HepG2 (cell line): Measurements from ENCODE around the gene ANLN. TPM values are rescaled to one million over a fixed set of nuclear protein-coding genes. Genes with fewer than 3 reads are reported as not detected.
A peak's percentile ranks its signal among the peaks of the same experiment; 100 is the strongest.

ENCODE experiments used
- ARNT ChIP-seq: fragments of 450-650 bp; IDR thresholded peaks from 2 replicates; pipeline ENCODE4 v1.6.1; 2017
- ATM ChIP-seq: fragments of 450-650 bp; IDR thresholded peaks from 2 replicates; pipeline ENCODE4 v1.7.1; 2017; ENCODE audit warnings: mild to moderate bottlenecking, borderline replicate concordance
- DPF2 ChIP-seq: sonication (generic); formaldehyde crosslinking; IDR thresholded peaks from 2 replicates; pipeline ENCODE4 v1.4.0; 2020; ENCODE audit warnings: mild to moderate bottlenecking, low read depth, missing genetic modification reagents, borderline replicate concordance
- EEA1 ChIP-seq: sonication (generic); formaldehyde crosslinking; IDR thresholded peaks from 2 replicates; pipeline ENCODE4 v1.5.1; 2020; ENCODE audit warnings: mild to moderate bottlenecking, missing genetic modification reagents, borderline replicate concordance
- EED ChIP-seq: sonication (generic); formaldehyde crosslinking; IDR thresholded peaks from 2 replicates; pipeline ENCODE4 v1.5.0; 2020; ENCODE audit warnings: mild to moderate bottlenecking, missing genetic modification reagents
- GATAD2A ChIP-seq: IDR thresholded peaks from 2 replicates; pipeline ENCODE4 v1.6.1; 2016
- JUN ChIP-seq: sonication (generic); formaldehyde crosslinking; IDR thresholded peaks from 2 replicates; pipeline ENCODE4 v1.4.0; 2020; ENCODE audit warnings: mild to moderate bottlenecking, missing genetic modification reagents
- MEIS2 ChIP-seq: sonication (generic); formaldehyde crosslinking; IDR thresholded peaks from 2 replicates; pipeline ENCODE4 v1.9.0; 2021; ENCODE audit warnings: mild to moderate bottlenecking, missing genetic modification reagents
- MYC ChIP-seq: sonication (generic); formaldehyde crosslinking; IDR thresholded peaks from 2 replicates; pipeline ENCODE4 v1.9.0; 2021; ENCODE audit warnings: missing genetic modification reagents, borderline replicate concordance
- NR2F2 ChIP-seq: IDR thresholded peaks from 2 replicates; pipeline ENCODE4 v1.6.1; 2012; ENCODE audit warnings: low read depth, inconsistent platforms, borderline replicate concordance
- NRL ChIP-seq: sonication (generic); formaldehyde crosslinking; IDR thresholded peaks from 2 replicates; pipeline ENCODE4 v1.5.0; 2020; ENCODE audit warnings: missing genetic modification reagents, mild to moderate bottlenecking, moderate library complexity, borderline replicate concordance
- PLRG1 ChIP-seq: fragments of 450-650 bp; conservative IDR thresholded peaks from 2 replicates; pipeline ENCODE4 v1.6.1; 2016
- PTBP1 ChIP-seq: fragments of 200-400 bp; formaldehyde crosslinking; IDR thresholded peaks from 2 replicates; pipeline ENCODE4 v1.6.1; 2018; ENCODE audit warnings: low read length, low read depth; ENCODE audit not compliant: poor library complexity, severe bottlenecking
- RARG ChIP-seq: sonication (generic); formaldehyde crosslinking; IDR thresholded peaks from 2 replicates; pipeline ENCODE4 v1.4.0; 2020; ENCODE audit warnings: low read depth, mild to moderate bottlenecking, missing genetic modification reagents
- SALL1 ChIP-seq: sonication (generic); formaldehyde crosslinking; IDR thresholded peaks from 2 replicates; pipeline ENCODE4 v1.8.0; 2022; ENCODE audit warnings: mild to moderate bottlenecking, missing genetic modification reagents
- SP5 ChIP-seq: IDR thresholded peaks from 2 replicates; pipeline ENCODE4 v1.6.1; 2016; ENCODE audit warnings: low read depth, borderline replicate concordance
- SRSF9 ChIP-seq: fragments of 200-400 bp; formaldehyde crosslinking; IDR thresholded peaks from 2 replicates; pipeline ENCODE4 v1.6.1; 2018; ENCODE audit warnings: borderline replicate concordance, mild to moderate bottlenecking, low read depth, low read length; ENCODE audit not compliant: insufficient read depth, poor library complexity, severe bottlenecking
- ZBTB25 ChIP-seq: IDR thresholded peaks from 2 replicates; pipeline ENCODE4 v1.6.1; 2018; ENCODE audit warnings: missing genetic modification reagents
- ZNF180 ChIP-seq: sonication (generic); formaldehyde crosslinking; IDR thresholded peaks from 2 replicates; pipeline ENCODE4 v1.4.0; 2020; ENCODE audit warnings: low read depth, missing genetic modification reagents, borderline replicate concordance
- ZNF274 ChIP-seq: sonication (generic); formaldehyde crosslinking; IDR thresholded peaks from 2 replicates; pipeline ENCODE4 v1.5.1; 2020; ENCODE audit warnings: mild to moderate bottlenecking, missing genetic modification reagents
- ZNF282 ChIP-seq: fragments of 450-650 bp; IDR thresholded peaks from 2 replicates; pipeline ENCODE4 v1.6.1; 2018; ENCODE audit not compliant: partially characterized antibody
- ZNF609 ChIP-seq: sonication (generic); formaldehyde crosslinking; IDR thresholded peaks from 2 replicates; pipeline ENCODE4 v1.4.0; 2020; ENCODE audit warnings: mild to moderate bottlenecking, missing genetic modification reagents, borderline replicate concordance
- ZNF614 ChIP-seq: IDR thresholded peaks from 2 replicates; pipeline ENCODE4 v1.6.1; 2018; ENCODE audit warnings: missing biosample characterization, missing genetic modification reagents, inconsistent platforms, borderline replicate concordance
- ZNF619 ChIP-seq: sonication (generic); formaldehyde crosslinking; IDR thresholded peaks from 2 replicates; pipeline ENCODE4 v1.4.0; 2020; ENCODE audit warnings: mild to moderate bottlenecking, missing genetic modification reagents
- ZNF841 ChIP-seq: sonication (generic); formaldehyde crosslinking; IDR thresholded peaks from 2 replicates; pipeline ENCODE4 v1.8.1; 2023; ENCODE audit warnings: missing genetic modification reagents, borderline replicate concordance
- ZSCAN21 ChIP-seq: sonication (generic); formaldehyde crosslinking; IDR thresholded peaks from 2 replicates; pipeline ENCODE4 v1.8.0; 2022; ENCODE audit warnings: mild to moderate bottlenecking, missing genetic modification reagents, moderate library complexity, borderline replicate concordance
- polyA plus RNA-seq, 8 experiments: library from polyadenylated mRNA; depleted of rRNA in 3 of 8; stranded (reverse) in 7 of 8; unstranded in 1 of 8; fragments of >200 nt; fragmentation: Illumina TruSeq in 4 of 8; extraction: Trizol in 4 of 8; gene quantifications; 2 replicates each; pipeline versions ENCODE4 v1.2.1 to v1.2.3, GENCODE V29; 2011 to 2016; ENCODE audit warnings: low read depth in 4 of 8, missing spikeins in 1 of 8, mixed read lengths in 1 of 8; ENCODE audit not compliant: insufficient read depth in 1 of 8
- total RNA-seq, 5 experiments: library from RNA; depleted of rRNA; stranded (reverse); fragments of >200 nt; fragmentation: Illumina TruSeq; extraction: Trizol; gene quantifications; 2 replicates each; pipeline ENCODE4 v1.2.3, GENCODE V29; 2016; ENCODE audit warnings: low read depth in 1 of 5

The ANLN gene
- total and polyA plus RNA-seq, 2 of the 13 experiments (the other 11 are each of a cell fraction or from before 2014, with no cell fraction given), result 20.0 to 72.0 TPM

GRCh38 chr7:36366718-36367560 lies 22.7 kb upstream of the ANLN start (continued):
- no peak for TF ChIP-seq DPF2 (CRISPR knock-in tag)
- no peak for TF ChIP-seq PLRG1
- no peak for TF ChIP-seq ZNF841
- peak; percentile 80 for TF ChIP-seq SALL1
- no peak for TF ChIP-seq ZNF180 (CRISPR knock-in tag)
- peak; percentile 57; the same call in 1 of the 2 replicates for TF ChIP-seq ZNF614 (CRISPR knock-in tag)
- no peak for TF ChIP-seq SRSF9
- no peak for TF ChIP-seq EED (CRISPR knock-in tag)
- no peak for TF ChIP-seq PTBP1
- peak; percentile 36; the same call in 1 of the 2 replicates for TF ChIP-seq ZNF609 (CRISPR knock-in tag)
- no peak for TF ChIP-seq SP5 (CRISPR knock-in tag)
- no peak for TF ChIP-seq ATM
- TF ChIP-seq ARNT, result no peak
- peak; percentile 57; the same call in 1 of the 2 replicates for TF ChIP-seq NRL (CRISPR knock-in tag)
- TF ChIP-seq MEIS2 (CRISPR knock-in tag), result 0 out of 2 replicates have a peak, but pooled peaks have one; percentile 32
- peak; percentile 51 for TF ChIP-seq GATAD2A (CRISPR knock-in tag)
- TF ChIP-seq NR2F2, result no peak
- peak; percentile 32; the same call in 1 of the 2 replicates for TF ChIP-seq ZBTB25 (CRISPR knock-in tag)
- TF ChIP-seq ZNF282, result no peak
- peak; percentile 83; the same call in 1 of the 2 replicates for TF ChIP-seq EEA1 (CRISPR knock-in tag)
- TF ChIP-seq MYC, result peak; percentile 55; the same call in 1 of the 2 replicates
- no peak; the same call in 1 of the 2 replicates for TF ChIP-seq ZSCAN21 (CRISPR knock-in tag)
- TF ChIP-seq ZNF274, result peak; percentile 55; the same call in 1 of the 2 replicates
- no peak for TF ChIP-seq JUN (CRISPR knock-in tag)
- TF ChIP-seq RARG (CRISPR knock-in tag), result no peak
- no peak; the same call in 1 of the 2 replicates for TF ChIP-seq ZNF619 (CRISPR knock-in tag)
